Endodermal cell (in vitro differentiated cells): Measurements from ENCODE around the gene CCT6A. TPM values are rescaled to one million over a fixed set of nuclear protein-coding genes. Genes with fewer than 3 reads are reported as not detected.

ENCODE experiments used
- DNase-seq: peaks from one replicate; pipeline ENCODE4 v3.0.0-alpha.2; 2017
- H3K27ac ChIP-seq: 2 replicates; pipeline ENCODE4 v1.5.1; 2013; ENCODE audit warnings: mild to moderate bottlenecking, low read depth, low read length, moderate library complexity
- H3K27me3 ChIP-seq: 2 replicates; pipeline ENCODE4 v1.6.1; 2013; ENCODE audit warnings: mild to moderate bottlenecking, low read length, moderate library complexity; ENCODE audit not compliant: insufficient read depth, control insufficient read depth, poor library complexity, severe bottlenecking
- H3K36me3 ChIP-seq: 2 replicates; pipeline ENCODE4 v1.7.0; 2013; ENCODE audit warnings: mild to moderate bottlenecking, low read length, moderate library complexity; ENCODE audit not compliant: control insufficient read depth, insufficient read depth
- H3K4me1 ChIP-seq: one replicate; pipeline ENCODE4 v1.7.0; 2013; ENCODE audit warnings: low read length; ENCODE audit not compliant: control insufficient read depth, insufficient read depth
- H3K4me3 ChIP-seq: 2 replicates; pipeline ENCODE4 v1.5.1; 2013; ENCODE audit warnings: mild to moderate bottlenecking, low read length, moderate library complexity
- H3K9ac ChIP-seq: 2 replicates; pipeline ENCODE4 v1.6.1; 2013; ENCODE audit warnings: mild to moderate bottlenecking, low read length, moderate library complexity; ENCODE audit not compliant: poor library complexity, severe bottlenecking; ENCODE audit errors: extremely low read depth
- H3K9me3 ChIP-seq: 2 replicates; pipeline ENCODE4 v1.6.1; 2013; ENCODE audit warnings: mild to moderate bottlenecking, low read length, moderate library complexity; ENCODE audit not compliant: control insufficient read depth
- H3K27ac Mint-ChIP-seq: 2 replicates; pipeline ENCODE4 v1.8.0; 2020; ENCODE audit warnings: mixed read lengths
- H3K27me3 Mint-ChIP-seq: 2 replicates; pipeline ENCODE4 v1.8.0; 2021; ENCODE audit warnings: mild to moderate bottlenecking, mixed read lengths; ENCODE audit not compliant: insufficient read depth
- H3K36me3 Mint-ChIP-seq: 2 replicates; pipeline ENCODE4 v1.8.0; 2020; ENCODE audit warnings: low read depth, mixed read lengths
- H3K4me1 Mint-ChIP-seq: 2 replicates; pipeline ENCODE4 v1.8.0; 2020; ENCODE audit warnings: mixed read lengths
- H3K4me3 Mint-ChIP-seq: 2 replicates; pipeline ENCODE4 v1.8.0; 2020; ENCODE audit warnings: mild to moderate bottlenecking, moderate library complexity, mixed read lengths
- H3K9me3 Mint-ChIP-seq: 2 replicates; pipeline ENCODE4 v1.8.0; 2020; ENCODE audit warnings: mild to moderate bottlenecking, mixed read lengths
- CTCF ChIP-seq: fragments of 200-600 bp; sonication (generic); conservative IDR thresholded peaks from 2 replicates; pipeline ENCODE4 v1.5.0; 2021; ENCODE audit warnings: antibody characterized with exemption, mild to moderate bottlenecking
- WGBS, 2 experiments: methylation state at CpG; one replicate each; pipeline versions ENCODE4 v1.1.5 to v1.1.7; 2013; ENCODE audit warnings: missing lambda C conversion rate in 2 of 2, mixed read lengths in 1 of 2; ENCODE audit not compliant: insufficient coverage in 1 of 2, insufficient read length in 1 of 2; 5-methylcytosine and 5-hydroxymethylcytosine counted together
- total RNA-seq, 2 donors: library from RNA; stranded (reverse); fragmentation: NEBNext Ultra II Directional in 1 of 2; extraction: Animal tissue kit (Norgen Biotek cat#: 25700) in 1 of 2; gene quantifications; 2 replicates in 1 of 2; 3 replicates in 1 of 2; pipeline ENCODE4 v1.2.1, GENCODE V29; 2021

Gene CCT6A
- total RNA-seq, 2 donors from 2014 or later: 225 to 230 TPM

DNA sequence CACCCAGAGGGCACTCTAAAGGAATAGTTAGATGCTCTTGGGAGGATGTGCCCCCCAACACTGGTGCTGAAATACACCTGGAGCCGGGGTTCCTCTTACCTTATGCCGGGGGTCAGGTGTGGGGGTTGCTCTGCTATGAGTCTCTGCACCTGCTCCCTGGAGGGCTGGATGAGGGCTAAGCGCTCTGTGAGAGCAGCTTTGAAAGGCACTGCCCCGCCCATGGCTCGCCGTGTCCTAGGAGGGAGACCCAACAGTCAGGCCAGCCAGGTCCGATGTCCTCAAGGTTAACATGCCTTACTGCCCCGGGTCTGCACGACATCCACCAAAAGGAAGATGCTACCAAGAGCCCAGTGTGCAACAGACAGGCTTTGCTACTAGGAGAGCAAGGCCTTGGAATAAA lies 32.1 kb upstream of the CCT6A start:
- H3K4me3 ChIP-seq: no peak overlapping the region
- H3K27ac ChIP-seq: no peak overlapping the region
- TF ChIP-seq CTCF: no peak
- H3K4me3 Mint-ChIP-seq: no peak overlapping the region
- DNase-seq: no peak
- H3K36me3 Mint-ChIP-seq: peaks cover 49% of the 10 kb centered on the region
- no peaks in the 10 kb centered on the region for H3K9me3 ChIP-seq
- no peaks in the 10 kb centered on the region for H3K27me3 ChIP-seq
- no peaks in the 10 kb centered on the region for H3K4me1 ChIP-seq
- H3K27me3 Mint-ChIP-seq: no peaks in the 10 kb centered on the region
- no peaks in the 10 kb centered on the region for H3K9me3 Mint-ChIP-seq
- no peak overlapping the region for H3K27ac Mint-ChIP-seq
- H3K9ac ChIP-seq: no peak overlapping the region
- 92 to 94% methylated on average over 7 to 9 of the region's 9 CpGs for WGBS, 2 experiments
- H3K36me3 ChIP-seq: peaks cover 37% of the 10 kb centered on the region
- no peaks in the 10 kb centered on the region for H3K4me1 Mint-ChIP-seq

GRCh38 chr7:56023500-56023899 lies 28.1 kb upstream of the CCT6A start:
- no peaks in the 10 kb centered on the region for H3K9me3 ChIP-seq
- peaks cover 50% of the 10 kb centered on the region for H3K36me3 Mint-ChIP-seq
- no peaks in the 10 kb centered on the region for H3K27me3 Mint-ChIP-seq
- TF ChIP-seq CTCF: no peak
- no peak for DNase-seq
- H3K27ac Mint-ChIP-seq: no peak overlapping the region
- H3K9ac ChIP-seq: no peak overlapping the region
- H3K27ac ChIP-seq: no peak overlapping the region
- H3K4me3 ChIP-seq: no peak overlapping the region
- H3K4me3 Mint-ChIP-seq: no peak overlapping the region
- peaks cover 36% of the 10 kb centered on the region for H3K36me3 ChIP-seq
- no peaks in the 10 kb centered on the region for H3K4me1 ChIP-seq
- H3K4me1 Mint-ChIP-seq: no peaks in the 10 kb centered on the region
- no peaks in the 10 kb centered on the region for H3K27me3 ChIP-seq
- H3K9me3 Mint-ChIP-seq: no peaks in the 10 kb centered on the region

GRCh38 chr7:56026538-56026937 lies 25.0 kb upstream of the CCT6A start:
- 97% methylated on average over 2 of the region's 2 CpGs; no CpG with 5 or more reads in 1 of the 2 experiments for WGBS, 2 experiments
- no peaks in the 10 kb centered on the region for H3K27me3 Mint-ChIP-seq
- no peak overlapping the region for H3K9ac ChIP-seq
- H3K9me3 ChIP-seq: no peaks in the 10 kb centered on the region
- no peaks in the 10 kb centered on the region for H3K9me3 Mint-ChIP-seq
- DNase-seq: no peak
- no peaks in the 10 kb centered on the region for H3K4me1 Mint-ChIP-seq
- H3K4me1 ChIP-seq: no peaks in the 10 kb centered on the region
- no peak for TF ChIP-seq CTCF
- H3K4me3 ChIP-seq: no peak overlapping the region
- H3K27ac Mint-ChIP-seq: no peak overlapping the region
- no peaks in the 10 kb centered on the region for H3K27me3 ChIP-seq
- H3K36me3 ChIP-seq: peaks cover 41% of the 10 kb centered on the region
- no peak overlapping the region for H3K27ac ChIP-seq
- H3K4me3 Mint-ChIP-seq: no peak overlapping the region
- H3K36me3 Mint-ChIP-seq: peaks cover 57% of the 10 kb centered on the region
